ENCODE measurements around the gene HLA-DPB1. TPM values are rescaled to one million over a fixed set of nuclear protein-coding genes. Genes with fewer than 3 reads are reported as not detected.
"Not testable (repeated sequence)": the region's sequence is repeated elsewhere in the genome, so short reads cannot be mapped to it uniquely, and the experiment has no call there.

HLA-DPB1 gene
- total RNA-seq, 1 experiment from 2014 or later: 47.3 TPM

DNA sequence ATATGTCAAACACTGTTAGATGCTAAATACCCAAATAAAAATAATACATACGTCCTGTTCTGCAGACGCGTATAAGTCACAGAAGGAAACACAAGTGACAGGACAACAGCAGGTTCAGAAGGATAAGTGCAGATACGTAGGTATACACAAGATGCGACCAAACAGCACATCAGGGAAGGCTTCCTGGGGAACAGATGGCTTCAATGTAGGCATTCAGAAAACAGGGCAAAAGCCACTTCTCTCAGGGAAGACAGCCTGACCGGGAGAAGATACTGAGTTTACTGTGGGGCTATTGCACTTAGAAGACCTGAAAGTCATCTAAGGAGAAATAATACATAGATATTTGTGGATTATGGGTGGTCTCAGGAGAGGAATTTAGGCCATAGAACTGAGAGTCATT lies 4.2 kb upstream of the HLA-DPB1 start:
- no peak for DNase-seq (ENCODE audit: low spot score)

DNA sequence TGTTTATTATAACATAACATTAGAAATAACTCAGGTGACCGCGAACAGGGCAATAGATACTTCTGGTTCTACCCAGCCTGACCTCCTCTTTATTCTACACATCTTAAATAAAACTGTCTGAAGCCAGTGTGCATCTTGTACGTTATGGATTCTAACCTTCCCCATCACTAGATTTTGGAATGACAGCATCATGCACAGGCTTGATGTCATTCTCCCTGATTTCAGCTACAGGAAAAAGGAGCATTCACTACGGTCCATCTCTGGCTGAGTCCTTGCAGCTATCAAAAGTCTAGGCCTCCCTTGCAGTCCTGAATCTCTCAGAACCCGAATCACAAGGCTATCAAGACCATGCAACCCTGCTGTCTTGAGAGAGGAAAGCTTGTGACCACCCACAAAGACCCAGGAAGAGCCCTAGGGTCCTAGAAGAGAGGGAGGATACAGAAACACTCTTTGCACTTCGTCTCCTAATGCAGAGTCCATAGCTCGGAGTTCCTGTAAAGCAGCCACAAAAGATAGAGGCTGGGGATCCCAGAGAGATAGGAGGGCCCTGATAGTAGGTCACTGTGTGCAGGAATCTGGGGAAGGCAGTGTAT lies 3.2 kb upstream of the HLA-DPB1 start:
- DNase-seq (ENCODE audit: low spot score): no peak

DNA sequence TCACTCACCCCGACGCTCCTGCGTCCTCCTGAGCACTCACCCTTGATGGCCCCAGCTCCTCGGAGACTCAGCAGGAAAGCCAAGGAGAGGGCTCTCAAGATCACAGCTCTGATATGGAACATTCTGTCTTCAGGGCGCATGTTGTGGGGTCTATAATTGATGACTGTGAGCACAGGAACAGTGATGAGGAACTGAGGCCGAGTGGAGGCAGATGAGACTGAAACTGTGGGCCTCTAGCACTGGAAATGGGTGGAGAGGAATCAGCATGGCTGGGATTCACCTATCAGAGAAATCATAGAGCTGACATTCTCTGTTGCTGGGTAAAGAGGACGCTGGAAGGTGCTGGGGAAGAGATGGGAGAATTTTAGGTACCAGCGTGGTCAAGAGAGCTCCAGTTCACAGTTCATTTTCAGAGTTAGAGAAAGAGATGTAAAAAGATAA lies 2.3 kb upstream of the HLA-DPB1 start, which contains the start of gene HLA-DPA1:
HLA-DPA1 (minus strand) TSS at position 219 of the 441 bp plus-strand sequence.
- no peak for DNase-seq (ENCODE audit: low spot score)

DNA sequence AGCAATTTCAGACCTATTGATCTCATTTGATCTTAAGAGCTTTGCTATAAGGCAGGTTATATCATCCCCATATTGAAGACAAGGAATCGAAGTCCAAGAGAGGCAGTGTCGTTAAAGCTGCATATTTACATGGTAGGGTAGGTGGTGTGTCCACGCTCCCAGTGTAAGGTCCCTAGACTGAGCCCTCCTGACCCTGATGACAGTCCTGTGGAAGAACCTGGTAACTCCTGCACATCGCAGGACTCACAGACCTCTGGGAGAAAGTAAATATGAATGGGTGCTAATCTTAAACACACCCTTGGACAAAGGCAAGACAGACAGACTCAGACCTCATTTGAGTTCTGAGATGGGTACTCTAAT lies 602 bp upstream of the HLA-DPB1 start:
- DNase-seq (ENCODE audit: low spot score): no peak

DNA sequence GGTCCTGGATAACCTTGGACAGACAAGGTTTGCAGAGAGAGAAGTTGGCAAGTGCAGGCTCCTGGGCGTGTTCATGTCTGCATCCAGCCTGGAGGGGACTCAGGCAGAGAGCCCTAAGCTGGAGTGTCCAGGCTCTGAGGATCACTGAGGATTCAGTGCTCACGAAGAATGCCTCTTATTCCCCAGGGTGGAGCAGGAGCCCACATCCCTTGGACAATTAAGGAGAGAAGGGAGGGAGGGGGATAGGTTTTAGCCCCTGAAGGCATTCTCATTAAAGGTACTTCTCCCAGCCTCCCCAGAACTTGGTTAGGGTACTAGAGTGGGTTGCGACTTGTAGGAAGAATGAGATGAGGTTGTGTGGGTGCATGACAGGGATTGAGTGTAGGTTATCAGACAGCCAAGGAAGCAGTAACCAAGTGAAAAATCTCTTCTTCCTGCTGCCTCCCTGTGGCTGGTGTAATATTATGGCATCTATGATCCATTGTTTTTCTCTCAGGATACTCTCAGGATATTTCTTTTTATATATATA lies 680 bp downstream of the HLA-DPB1 start:
- DNase-seq (ENCODE audit: low spot score): no peak

DNA sequence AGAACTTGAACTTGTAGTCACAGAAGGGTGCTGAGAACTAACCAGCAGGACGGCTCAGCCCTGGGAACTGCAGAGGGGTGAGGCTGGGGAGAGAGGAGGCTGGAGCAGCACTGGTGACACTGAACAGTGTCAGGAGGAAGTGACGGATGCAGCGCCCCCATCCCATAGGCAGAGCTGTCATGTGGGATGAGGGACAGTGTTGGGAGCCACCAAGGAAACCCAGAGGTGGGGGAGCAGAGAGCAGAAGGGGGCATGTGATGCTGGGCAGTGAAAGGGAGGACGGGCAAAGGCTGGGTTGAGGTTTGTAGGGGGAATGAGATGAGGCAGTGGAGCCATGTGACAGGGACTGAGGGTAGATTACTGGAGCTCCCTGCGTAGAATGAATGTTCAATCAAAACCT lies 2.1 kb downstream of the HLA-DPB1 start:
- no peak for DNase-seq (ENCODE audit: low spot score)

DNA sequence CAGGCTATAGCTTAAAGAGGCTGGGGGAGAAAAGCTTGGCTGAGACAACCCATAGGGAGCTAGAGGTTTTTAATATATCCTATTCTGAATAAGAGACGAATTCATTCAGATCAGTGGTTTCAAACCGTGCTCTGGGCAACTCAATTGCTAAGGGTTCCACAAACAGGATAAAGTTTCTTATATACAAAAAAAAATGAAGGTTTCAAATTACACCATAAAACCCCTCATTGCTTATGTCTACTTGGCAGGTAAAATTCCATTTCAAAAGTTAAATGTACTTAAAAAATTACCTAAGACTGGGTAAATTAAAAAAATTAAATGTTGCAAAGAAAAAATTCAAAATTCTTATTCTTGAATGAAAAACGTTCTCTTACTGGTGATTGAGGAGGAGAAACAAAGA lies 2.7 kb downstream of the HLA-DPB1 start:
- no peak for DNase-seq (ENCODE audit: low spot score)

DNA sequence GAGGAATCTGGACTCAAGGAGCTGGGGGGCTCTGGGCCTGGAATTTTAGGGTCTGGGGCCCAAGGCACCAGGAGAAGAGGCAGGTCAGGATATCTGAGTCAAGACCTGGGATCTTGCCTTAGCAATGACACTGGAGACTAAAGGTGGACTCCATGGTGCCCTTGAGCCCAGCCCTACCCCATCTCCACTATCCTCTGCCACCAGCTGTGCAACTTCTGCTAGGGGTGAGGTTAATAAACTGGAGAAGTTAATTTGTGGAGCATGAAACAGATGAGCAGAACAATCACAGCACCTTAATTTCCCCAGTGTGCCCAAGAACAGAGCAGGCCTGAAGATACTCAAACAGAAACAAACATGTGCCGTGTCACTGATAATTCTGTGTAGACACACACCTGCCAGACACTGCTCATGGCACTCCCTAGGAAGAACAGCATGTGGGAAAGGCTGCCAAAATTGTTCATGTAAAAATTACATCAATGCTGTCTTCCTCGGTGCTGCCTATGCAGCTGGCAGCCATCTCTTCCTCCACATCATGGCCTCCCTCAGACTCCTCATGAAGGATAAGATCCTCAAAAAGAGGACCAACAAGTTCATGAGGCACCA lies 3.2 kb downstream of the HLA-DPB1 start:
- no peak for DNase-seq (ENCODE audit: low spot score)

DNA sequence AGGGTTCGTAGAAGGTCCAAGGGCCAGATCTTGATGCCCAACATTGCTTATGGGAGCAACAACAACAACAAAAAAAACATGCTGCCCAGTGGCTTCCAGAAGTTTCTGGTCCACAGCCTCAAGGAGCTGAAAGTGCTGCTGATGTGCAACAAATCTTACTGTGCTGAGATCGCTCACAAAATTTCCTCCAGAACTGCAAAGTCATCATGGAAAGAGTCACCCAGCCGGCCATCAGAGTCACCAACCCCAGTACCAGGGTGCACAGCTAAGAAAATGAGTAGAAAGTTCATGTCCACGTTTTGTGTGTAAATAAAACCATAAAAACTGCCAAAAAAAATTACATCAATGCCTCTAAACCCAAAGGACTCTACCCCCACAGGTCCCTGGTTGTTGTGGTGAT lies 3.8 kb downstream of the HLA-DPB1 start:
- DNase-seq (ENCODE audit: low spot score): no peak

DNA sequence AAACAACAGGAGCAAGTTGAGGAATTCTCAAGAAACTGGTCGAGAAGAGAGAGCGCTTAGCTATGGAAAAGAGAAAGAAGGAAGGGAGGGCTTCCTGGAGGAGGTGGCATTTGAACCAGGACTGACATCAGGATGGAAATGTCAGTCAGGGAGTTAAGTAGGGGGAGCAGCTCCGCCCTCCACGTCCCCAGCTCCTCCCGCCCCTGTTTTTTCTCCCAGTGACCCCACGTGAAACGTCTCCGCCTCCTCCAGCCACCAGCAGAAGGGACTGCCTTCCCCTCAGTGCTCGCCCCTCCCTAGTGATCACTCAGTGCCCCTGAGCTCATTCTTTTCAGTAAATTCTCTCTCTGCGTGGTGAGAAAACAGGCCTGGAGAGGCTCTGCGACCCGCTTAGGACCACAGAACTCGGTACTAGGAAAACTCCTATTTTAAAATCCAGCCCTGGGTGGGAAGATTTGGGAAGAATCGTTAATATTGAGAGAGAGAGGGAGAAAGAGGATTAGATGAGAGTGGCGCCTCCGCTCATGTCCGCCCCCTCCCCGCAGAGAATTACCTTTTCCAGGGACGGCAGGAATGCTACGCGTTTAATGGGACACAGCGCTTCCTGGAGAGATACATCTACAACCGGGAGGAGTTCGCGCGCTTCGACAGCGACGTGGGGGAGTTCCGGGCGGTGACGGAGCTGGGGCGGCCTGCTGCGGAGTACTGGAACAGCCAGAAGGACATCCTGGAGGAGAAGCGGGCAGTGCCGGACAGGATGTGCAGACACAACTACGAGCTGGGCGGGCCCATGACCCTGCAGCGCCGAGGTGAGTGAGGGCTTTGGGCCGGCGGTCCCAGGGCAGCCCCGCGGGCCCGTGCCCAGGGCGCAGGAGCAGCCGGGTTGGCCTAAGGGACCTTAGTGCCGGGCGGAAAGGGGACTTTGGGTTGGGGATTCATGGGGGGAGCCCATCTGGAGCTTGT lies 4.6 kb downstream of the HLA-DPB1 start:
- DNase-seq (ENCODE audit: low spot score): peak; percentile 84

DNA sequence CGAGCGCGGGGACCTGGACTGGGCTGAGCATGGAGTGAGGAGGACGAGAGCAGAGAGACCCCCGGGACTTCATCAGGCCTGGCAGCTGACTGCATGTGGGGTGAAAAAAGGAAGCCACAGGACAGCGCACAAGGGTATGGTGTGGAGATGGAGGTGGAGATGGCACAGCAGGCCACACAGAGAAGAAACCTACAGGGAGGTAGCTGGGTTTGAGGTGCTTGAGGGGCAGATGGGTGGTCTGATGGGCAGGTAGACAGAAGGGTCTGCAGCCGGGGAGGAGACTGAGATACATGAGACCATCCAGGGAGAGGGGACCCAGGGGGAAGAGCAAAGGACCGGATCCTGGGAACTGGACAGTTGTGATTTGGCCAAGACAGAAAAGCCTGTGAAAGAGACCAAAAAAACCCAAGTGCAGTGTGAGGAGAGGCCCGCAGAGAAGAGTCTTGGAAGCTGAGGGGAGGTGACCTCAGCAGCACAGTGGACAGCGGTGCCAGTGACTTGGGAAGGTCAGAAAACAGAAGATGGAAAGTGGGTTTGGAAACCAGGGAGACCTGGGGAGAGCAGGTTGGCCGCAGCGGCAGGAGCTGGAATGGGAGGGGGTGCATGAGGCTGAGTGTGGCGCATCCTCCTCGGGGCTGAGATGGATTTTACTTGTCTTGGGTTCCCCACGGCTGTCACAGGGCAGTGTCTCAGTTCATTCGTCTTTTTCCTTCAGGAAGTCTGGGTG lies 5.5 kb downstream of the HLA-DPB1 start:
- no peak for DNase-seq (ENCODE audit: low spot score)

DNA sequence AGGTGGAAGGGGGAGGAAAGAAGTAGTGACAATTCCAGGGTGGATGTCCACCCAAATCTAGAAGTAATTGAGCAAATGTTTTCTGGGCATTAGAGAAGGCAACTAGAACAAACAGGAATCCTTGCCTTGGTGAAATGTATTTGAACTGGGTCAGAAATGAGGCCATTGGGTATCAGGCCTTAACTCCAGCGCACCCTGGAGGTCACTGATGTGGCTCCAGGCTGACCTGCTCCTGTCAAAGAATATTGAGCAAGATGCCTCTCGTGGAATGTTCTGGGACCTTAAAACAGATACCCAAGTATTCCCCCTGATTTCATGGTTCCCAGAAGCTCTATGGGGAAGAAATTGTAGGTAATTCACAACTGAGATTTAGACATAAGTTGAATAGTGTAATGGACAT lies 6.9 kb downstream of the HLA-DPB1 start:
- peak; percentile 45 for DNase-seq (ENCODE audit: low spot score)

DNA sequence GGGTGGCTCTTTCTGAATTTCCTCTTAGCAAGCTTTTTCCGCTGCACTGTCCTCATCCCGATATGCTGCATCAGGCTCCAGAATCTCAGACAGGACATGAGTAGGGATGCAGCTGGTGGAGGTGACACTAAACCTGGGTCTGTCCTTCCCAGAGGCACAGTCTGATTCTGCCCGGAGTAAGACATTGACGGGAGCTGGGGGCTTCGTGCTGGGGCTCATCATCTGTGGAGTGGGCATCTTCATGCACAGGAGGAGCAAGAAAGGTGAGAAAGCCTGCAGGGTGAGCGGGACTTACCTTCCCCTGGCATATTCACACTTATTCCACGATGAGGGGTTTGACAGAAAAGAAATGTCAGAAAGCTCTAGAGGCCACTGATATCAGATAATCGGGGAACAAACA lies 9.8 kb downstream of the HLA-DPB1 start:
- DNase-seq (ENCODE audit: low spot score): no peak

DNA sequence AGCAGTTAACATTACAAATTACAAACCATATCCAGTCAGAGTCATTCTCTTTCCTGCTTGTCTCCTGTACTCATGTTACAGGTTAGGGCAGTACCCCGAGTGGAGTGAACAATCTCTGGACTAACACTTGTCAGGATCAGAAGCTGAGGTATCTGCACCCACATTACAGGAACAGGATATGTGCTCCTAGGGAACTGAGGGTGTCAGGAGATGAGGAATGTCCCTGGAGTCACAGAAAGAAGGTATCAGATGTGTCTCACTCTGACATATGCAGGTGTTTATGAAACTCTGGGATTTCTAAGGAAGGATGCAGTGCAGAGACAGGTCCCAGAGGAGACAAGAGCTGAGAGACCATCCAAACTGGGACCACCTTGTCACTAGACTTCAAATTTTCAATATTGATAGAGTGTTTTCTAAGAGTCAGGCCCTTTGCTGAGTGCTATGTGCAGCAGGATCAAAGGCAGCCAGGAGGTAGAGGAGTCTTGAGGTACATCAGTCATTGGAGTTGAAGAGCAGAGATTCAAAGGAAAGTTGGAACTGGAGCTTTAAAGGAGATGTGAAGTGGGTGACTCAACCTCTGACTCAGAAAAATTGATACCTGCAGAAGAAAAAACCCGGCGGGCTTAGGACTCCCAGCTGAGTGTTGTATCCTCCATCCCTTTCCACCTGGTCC lies 12.6 kb downstream of the HLA-DPB1 start:
- no peak for DNase-seq (ENCODE audit: low spot score)

DNA sequence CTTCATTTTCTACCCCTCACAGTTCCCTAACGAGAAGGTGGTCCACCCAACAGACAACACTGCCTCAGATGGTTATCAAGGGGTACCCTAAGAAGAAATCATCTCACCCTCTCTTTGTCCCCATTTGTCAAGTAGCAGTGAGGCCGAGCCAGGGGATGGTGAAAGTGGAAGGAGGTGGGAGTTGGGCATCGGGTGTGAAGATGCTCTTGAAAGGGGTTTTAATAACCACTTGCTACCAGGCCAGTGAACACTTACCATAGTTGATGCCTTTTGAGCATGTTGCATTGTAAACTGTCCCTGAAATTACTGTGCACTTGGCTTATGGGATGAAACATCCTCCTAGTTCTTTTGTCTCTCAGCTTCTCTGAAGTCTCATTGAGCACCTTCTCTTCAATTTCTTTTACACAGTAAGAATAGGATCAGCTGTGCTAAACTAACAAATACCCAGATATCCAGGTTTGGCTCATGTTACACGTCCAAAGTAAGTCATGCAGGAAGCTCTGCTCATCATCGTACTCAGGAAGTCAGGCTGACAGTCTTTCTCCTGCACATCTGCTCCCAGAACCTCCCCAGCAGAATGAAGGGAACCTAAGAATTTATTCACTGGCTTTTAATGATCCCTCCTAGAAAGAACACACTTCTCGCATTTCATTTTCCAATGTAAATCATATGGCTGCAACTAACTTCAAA lies 13.3 kb downstream of the HLA-DPB1 start:
- DNase-seq (ENCODE audit: low spot score): no peak

DNA sequence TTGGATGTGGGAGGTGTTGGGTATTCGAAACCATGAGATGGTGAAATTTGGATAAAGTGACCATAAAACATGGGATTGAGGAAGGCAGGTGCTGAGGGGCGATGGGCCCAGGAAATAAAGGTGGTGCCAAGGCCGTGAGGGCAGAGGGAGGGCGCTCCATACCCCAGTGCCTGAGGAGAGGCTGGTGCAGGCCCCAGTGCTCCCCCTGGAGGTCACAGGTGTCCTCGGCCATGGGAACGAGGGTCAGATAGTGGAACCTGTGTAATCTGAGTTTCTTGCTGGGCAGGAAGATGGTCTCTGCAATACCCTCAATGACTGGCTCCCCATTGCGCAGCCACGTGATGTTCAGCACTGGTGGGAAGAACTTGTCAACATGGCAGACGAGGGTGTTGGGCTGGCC lies 16.2 kb downstream of the HLA-DPB1 start:
- no peak for DNase-seq (ENCODE audit: low spot score)

DNA sequence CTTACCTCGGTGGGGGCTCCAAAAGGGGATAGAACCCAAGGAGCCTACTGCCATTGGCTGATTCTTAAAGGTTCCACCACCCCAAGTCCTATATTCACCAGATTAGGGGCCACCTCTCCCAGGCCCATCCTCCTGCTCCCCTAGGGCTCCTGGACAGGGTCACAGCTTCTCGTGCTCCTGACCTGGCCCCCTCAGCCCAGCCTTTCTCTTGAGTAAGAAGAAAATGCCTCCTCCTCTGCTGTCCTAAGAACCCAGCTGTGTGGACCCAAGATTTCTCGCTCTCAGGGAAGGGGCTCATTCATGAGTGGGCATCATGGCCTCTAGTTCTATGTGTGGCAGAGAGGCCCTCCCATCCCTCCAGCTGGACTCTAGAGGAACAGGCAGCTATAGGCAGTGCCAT lies 16.6 kb downstream of the HLA-DPB1 start:
- DNase-seq (ENCODE audit: low spot score): no peak

DNA sequence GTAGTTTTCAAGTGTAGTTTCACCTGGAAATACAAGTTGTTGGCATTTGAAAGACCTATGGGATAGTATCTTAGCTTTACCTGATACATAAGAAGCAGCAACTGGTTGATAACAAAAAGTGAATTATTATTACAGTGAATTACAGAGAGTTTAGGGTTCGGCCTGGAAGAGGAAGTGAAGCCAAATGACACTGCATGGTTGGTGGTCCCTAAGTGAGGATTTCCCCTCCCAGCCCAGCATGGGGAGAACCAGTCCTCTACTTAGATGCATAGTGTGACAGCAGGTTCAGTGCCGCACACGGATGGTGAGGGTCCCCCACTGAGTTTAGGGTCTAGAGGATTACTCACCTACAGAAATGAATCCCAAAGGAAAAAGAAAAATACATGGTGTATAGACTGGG lies 18.1 kb downstream of the HLA-DPB1 start:
- no peak for DNase-seq (ENCODE audit: low spot score)

DNA sequence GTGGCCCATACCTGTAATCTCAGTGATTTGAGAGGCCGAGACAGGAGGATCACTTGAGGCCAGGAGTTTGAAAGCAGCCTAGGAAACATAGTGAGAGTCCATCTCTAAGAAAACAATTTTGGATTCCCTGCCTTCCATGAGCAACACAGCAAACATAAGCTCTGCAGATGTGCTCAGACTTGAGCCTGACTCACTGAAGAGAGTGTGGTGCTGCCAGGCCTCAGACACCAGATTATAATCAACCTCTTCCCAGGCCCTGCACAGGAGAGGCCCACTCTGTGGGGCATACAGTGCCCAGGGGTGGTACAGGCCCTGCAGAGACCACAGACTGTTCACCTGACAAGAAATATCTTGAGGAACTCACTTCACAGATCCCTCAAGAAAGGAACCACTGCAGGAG lies 19.9 kb downstream of the HLA-DPB1 start:
- DNase-seq (ENCODE audit: low spot score): no peak

DNA sequence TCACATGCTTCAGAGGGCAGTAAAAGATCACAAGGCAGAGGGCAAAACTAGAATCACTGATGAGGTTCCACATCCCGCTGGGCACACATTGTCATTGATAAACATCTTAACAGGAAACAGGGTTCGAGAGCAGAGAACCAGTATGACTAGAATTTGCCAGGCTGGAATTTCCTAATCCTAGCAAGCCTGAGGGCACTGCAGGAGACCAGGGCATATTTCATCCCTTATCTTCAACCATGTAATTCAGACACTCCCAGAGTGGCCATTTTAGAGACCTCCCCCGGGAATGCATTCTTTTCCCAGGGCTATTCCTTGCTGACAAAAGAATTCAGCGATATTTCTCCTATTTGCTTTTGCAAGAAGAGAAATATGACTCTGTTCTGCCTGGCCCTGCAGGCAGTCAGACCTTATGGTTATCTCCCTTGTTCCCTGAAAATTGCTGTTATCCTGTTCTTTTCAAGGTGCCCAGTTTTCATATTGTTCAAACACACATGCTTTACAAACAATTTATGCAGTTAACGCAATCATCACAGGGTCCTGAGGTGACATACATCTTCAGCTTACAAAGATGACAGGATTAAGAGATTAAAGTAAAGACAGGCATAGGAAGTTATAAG lies 25.4 kb downstream of the HLA-DPB1 start:
- DNase-seq (ENCODE audit: low spot score): not testable (repeated sequence)
